Measurements from ENCODE around the gene AFAP1L2. TPM values are rescaled to one million over a fixed set of nuclear protein-coding genes. Genes with fewer than 3 reads are reported as not detected.

Gene AFAP1L2
- total RNA-seq, 1 donor from 2014 or later = 23.1 TPM

DNA sequence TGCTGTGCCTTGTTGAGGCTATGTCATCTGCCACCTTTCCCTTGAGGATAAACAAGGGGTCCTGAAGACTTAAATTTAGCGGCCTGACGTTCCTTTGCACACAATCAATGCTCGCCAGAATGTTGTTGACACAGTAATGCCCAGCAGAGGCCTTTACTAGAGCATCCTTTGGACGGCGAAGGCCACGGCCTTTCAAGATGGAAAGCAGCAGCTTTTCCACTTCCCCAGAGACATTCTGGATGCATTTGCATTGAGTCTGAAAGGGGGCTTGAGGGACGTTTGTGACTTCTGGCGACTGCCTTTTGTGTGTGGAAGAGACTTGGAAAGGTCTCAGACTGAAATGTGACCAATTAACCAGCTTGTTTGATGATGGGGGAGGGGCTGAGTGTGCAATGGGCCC, 112.8 kb downstream of the AFAP1L2 start:
- DNase-seq (ENCODE audit: low spot score) = no peak

DNA sequence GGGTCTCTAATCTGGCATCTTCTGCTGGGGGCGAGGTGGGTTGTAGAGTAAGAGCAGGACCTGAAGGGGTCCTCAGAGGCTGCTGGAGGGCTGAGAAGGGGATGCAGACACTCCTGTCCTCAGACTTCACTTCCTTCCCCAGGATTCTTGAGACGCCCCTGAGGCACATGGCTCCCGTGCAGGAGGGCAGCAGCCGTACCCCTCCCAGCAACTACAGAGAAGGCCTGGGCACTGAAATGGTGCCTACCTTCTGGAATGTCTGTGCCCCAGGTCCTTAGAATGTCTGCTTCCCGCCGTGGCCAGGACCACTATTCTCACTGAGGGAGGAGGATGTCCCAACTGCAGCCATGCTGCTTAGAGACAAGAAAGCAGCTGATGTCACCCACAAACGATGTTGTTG, 113.2 kb downstream of the AFAP1L2 start:
- no peak for DNase-seq (ENCODE audit: low spot score)

DNA sequence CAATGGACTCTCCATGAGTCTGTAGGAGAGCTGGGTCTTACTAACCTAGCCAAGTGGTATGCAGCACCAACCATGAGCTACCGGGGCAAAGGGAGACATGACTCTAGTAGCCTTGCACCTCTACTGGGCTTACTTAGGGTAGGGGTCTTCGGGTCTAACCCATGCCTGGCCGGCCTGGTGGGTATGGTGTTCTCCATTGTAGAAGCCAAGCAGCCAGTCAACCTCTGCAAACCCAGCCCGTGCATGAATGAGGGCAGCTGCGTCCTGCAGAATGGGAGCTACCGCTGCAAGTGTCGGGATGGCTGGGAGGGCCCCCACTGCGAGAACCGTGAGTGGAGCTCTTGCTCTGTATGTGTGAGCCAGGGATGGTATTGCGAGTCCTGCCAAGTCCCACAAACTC, 114.3 kb downstream of the AFAP1L2 start:
- no peak for DNase-seq (ENCODE audit: low spot score)

DNA sequence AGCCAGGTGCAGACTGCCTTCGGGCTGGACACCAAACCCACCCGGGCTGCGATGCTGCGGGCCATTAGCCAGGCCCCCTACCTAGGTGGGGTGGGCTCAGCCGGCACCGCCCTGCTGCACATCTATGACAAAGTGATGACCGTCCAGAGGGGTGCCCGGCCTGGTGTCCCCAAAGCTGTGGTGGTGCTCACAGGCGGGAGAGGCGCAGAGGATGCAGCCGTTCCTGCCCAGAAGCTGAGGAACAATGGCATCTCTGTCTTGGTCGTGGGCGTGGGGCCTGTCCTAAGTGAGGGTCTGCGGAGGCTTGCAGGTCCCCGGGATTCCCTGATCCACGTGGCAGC, 115.2 kb downstream of the AFAP1L2 start:
- DNase-seq (ENCODE audit: low spot score) = no peak

DNA sequence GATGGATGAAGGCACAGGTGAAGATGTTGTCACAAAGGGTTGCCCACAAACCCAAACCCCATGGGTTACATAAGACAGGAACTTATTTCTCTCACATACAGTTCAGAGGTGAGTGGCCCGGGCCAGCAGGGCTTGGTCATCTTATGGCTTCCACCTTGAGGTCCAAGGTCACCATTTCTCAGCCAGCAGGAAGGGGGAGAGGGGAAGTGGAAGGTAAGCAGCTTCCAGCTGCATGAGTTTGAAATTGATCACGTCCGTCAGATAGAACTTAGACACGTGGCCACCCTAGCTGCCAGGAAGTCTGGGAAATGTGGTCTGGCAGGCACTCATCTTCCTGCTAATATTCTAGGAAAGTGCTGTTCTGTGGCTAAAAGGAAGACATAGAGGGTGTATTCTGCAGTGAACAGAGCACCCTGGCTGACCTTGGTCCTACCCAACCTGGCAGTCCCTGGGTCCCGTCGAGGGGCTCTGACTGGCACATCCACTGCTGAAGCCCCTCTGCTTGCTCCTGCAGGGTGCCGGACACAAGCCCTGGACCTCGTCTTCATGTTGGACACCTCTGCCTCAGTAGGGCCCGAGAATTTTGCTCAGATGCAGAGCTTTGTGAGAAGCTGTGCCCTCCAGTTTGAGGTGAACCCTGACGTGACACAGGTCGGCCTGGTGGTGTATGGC, 115.7 kb downstream of the AFAP1L2 start:
- DNase-seq (ENCODE audit: low spot score) = no peak

DNA sequence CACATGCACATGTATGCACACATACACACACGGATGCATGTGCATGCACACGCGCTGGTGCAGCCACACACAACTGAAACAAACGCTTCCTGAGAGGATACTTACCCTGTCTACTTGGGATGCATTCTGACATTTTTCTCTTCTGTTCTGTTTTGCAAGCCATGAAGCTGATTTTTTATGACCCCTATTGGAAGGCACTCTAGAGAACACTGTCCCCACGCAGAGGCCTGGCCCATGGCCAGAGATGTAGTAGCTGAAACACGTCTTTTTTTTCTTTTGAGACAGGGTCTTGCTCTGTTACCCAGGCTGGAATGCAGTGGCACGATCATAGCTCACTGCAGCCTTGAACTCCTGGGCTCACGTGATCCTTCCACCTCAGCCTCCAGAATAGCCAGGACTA, 117.4 kb downstream of the AFAP1L2 start:
- no peak for DNase-seq (ENCODE audit: low spot score)

DNA sequence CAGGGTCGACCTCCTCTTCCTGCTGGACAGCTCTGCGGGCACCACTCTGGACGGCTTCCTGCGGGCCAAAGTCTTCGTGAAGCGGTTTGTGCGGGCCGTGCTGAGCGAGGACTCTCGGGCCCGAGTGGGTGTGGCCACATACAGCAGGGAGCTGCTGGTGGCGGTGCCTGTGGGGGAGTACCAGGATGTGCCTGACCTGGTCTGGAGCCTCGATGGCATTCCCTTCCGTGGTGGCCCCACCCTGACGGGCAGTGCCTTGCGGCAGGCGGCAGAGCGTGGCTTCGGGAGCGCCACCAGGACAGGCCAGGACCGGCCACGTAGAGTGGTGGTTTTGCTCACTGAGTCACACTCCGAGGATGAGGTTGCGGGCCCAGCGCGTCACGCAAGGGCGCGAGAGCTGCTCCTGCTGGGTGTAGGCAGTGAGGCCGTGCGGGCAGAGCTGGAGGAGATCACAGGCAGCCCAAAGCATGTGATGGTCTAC, 118.3 kb downstream of the AFAP1L2 start:
- no peak for DNase-seq (ENCODE audit: low spot score)

DNA sequence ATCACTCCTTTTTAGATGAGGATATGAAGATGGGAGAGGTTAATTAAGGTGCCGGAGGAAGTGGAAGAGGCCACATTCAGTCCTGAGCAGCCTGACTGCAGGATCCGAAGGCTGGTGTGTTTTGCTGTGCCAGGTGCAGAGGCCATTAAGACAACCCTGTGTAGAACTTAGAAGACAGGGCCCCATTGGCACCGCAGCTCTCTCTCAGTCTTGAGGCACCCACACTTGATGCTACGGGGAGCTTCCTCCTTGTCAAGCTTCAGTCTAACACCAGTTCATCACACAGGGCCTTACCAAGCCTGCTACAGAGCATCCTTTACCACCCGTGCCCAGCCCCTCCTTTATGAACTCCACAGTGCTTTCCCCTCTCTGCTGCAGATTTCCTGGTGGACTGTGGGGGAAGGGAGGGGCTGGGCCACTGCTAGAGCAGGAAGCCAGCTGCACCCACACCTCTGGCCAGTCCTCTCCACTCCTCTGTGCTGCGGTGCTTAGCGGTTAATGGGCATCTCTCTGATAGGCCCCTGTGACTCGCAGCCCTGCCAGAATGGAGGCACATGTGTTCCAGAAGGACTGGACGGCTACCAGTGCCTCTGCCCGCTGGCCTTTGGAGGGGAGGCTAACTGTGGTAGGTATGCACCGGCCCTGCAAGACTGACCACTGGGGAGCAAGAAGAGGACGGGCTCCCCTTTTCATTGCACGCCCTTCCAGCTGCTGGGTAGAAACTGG, 119.8 kb downstream of the AFAP1L2 start:
- no peak for DNase-seq (ENCODE audit: low spot score)

DNA sequence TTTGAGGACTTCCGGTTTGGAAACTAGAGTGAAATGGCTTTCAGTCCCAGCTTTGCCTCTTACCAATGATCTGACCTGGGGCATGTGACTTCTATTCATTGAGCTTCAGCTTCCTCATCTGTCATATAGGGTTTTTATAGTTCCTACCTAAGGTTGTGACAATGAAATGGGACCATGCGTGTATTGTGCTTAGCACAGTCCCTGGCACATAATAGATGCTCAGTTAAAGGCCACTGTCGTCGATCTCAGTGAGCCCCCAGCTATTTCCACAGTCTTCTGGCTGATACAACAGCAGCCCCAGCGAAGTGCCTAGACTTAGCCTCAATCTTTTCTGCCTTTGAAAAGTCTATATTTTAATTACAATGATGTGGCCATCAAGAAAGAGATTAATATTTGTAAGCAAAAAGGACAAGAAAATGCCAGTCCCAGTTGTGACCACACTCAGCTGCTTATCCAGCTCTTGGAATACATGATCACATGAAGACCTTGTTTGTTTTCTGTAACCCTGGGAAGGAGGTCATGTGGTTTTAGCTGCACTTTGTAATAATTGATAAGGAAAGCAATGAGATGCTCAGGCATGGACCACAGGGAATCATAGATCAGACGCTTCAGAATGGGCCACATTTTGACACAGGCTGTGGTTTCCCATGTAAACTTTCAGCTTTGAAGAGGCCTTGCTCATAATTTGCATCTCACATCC, 120.6 kb downstream of the AFAP1L2 start:
- DNase-seq (ENCODE audit: low spot score) = no peak

DNA sequence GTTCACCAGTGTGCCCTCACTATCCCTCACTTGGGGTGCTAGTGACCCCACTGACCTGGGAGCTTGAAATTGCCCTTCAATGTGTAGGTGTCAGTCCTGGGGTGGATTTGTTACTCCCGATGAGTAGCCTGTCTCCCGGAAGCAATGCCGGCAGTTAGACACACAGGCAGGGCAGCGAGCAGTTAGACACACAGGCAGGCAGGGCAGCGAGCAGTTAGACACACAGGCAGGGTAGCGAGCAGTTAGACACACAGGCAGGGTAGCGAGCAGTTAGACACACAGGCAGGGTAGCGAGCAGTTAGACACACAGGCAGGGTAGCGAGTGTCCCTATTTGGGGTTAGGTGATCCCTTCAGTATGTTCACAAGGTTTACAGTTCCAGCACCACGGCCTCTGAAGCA, 121.2 kb downstream of the AFAP1L2 start:
- no peak for DNase-seq (ENCODE audit: low spot score)

DNA sequence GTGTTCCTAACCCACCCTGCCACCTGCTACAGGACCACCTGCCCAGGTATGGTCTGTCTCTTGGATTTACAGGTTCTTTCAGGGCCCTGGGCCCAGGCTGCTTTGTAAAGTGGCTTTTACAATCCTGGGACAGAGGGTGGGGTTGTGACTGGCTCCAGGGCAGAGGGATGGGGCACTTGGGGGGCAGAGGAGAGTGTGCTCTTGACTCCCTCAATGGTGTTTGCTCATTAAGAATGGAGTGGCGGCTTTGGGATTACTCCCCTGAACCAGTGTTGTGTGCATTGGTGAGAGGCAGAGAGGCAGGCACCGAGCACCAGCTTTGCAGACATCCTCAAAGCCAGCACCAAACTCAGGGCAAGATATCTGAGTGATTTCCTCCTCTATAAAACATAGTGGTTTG, 121.8 kb downstream of the AFAP1L2 start:
- DNase-seq (ENCODE audit: low spot score) = no peak

DNA sequence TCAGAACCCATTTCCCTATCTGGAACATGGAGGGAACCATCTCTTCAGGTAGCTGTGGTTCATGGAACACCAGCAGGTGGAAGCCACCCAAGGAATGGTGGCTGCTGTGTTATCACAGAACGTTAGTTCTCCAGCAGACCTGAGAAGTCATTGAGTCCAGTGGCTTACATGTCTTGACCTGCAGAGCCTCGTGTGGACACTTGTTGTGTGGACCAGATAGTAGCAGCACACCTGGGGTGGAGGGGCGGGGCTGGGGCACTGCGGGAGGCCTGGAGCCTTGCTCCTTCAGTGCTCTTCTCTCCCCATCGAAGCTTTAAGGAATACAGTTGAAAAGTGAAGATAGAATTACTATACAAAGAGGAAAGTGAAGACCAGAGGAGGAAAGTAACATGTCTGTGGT, 122.8 kb downstream of the AFAP1L2 start:
- no peak for DNase-seq (ENCODE audit: low spot score)

DNA sequence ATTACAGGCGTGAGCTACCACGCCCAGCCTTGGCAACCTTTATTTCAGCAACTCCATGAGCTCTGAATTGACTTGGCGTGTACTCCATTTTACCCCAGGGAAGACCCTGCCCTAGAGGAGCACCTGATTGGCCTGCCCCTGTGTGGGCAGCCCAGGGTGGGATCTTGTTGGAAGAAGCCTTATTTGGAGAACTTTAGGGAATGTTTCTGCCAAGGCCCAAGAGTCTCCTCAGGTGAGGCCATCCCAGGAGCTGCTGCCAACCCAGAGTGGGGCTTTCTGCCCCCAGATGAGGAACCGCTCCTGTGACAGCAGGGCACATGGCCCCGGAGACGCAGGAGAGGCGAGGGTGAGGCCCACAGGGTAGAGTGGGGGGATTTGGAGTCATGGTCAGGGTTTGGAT, 123.3 kb downstream of the AFAP1L2 start:
- DNase-seq (ENCODE audit: low spot score) = no peak

DNA sequence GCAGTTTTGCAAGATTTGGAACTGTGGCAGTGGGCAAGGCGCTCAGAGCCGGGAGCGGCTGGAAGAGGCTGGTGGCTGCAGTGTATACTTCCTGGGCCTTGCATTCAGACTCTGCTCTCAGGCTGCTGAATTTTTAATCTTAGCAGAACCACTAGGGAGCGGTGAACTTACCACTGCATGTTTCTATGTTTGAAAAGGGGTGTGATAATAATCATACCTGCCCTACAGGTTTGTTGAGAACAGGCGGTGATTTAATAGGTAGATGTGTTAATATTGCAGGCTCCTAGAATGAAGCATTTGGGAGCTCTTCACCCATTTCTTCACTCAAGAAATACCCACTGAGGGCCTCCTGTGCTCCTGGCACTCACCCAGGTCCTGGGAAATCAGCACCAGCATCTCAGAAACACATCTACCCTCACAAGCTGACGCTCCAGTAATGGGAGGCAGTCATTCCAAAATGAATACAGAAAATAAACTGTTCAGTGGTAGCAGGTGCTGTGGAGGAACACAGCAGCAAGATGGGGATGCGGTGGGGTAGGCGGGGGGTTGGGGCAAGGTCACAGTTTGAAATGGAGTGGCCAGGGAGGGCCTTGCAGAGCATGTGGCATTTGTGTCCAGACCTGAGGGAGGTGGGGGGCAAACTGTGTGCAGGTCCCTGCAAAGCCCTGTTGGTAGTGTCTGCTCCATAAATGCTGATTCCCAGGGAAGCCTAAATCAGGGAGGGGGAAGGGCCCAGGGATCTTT, 124.2 kb downstream of the AFAP1L2 start:
- DNase-seq (ENCODE audit: low spot score) = peak; percentile 48

DNA sequence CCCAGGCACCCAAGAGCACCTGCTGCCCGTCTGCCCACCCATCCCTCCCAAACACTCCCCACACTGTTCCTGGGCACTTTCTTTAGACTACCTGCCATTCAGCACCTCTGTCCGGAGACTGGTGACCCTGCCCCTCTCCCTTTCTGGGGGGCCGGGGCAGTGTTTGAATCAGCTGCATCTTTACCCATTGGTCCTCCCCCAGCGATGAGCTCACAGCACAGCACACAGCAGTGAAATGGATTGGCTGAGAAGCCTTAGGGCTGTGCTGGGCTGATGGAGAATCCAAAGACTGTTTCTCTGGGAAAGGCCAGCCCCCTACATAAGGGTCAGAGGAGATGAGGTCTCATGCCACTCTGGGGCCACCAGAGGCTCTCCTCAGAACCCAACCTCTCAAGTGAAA, 125.0 kb downstream of the AFAP1L2 start:
- no peak for DNase-seq (ENCODE audit: low spot score)

DNA sequence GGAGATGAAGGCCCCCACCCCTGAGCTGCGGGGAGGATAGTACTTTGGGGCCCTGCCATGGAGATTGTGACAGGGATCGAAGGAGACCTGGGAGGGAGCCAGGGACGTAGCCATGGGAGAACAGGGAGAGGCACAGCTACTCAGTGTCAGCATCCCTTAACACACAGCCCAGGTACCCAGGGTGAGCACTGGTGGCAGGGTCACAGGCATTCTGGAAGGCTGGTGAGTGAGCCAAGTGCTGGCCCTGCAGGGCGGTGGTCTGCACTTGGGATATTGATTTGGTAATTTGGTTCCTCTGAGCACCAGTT, 125.5 kb downstream of the AFAP1L2 start:
- no peak for DNase-seq (ENCODE audit: low spot score)

DNA sequence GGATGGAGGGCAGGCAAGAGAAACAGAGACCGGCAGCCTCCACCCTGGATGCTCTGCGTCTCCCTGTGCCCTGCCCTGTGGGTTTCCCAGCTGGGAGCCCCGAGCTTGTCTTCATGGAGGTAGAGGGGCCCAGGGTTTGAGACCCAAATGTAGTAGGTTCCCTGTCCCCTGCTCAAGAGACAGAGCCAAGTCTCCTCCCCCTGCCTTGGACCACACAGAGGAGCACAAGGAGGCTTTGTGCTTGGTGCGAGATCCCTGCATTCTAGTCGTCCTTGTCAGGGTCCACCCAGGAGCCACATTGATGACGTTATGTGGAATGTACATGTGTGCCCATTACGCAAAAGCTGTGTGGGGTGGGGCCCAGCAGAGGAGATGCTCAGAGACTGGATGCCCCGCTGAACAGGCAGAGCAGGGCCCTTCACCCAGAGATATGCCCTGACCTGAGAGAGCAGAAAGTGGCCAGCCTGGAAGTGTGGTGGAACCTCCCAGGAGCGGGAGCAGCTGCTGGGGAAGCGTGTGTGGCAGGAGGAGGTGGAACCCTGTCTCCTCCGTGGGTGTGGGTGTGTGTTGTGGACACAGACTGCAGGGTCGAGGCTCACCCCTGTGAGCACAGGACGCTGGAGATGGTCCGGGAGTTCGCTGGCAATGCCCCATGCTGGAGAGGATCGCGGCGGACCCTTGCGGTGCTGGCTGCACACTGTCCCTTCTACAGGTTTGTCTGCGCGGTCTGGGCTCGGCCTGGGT, 126.0 kb downstream of the AFAP1L2 start:
- no peak for DNase-seq (ENCODE audit: low spot score)

DNA sequence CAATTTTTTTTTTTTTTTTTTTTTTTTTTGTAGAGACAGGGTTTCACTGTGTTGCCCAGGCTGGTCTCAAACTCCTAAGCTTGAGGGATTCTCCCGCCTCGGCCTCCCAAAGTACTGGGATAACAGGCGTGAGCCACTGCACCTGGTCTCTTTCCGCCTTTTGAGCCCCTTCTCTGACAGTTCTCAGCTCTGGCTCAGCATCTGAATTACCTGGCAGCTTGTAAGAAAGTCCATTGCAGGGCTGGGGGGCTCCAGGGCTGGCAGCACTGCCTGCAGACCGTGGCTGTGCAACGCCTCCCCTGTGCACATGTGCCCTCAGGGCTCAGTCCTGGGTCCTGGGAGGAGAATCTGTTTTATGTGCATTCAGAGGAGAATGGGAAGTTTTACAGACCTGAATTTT, 127.6 kb downstream of the AFAP1L2 start:
- DNase-seq (ENCODE audit: low spot score) = no peak

DNA sequence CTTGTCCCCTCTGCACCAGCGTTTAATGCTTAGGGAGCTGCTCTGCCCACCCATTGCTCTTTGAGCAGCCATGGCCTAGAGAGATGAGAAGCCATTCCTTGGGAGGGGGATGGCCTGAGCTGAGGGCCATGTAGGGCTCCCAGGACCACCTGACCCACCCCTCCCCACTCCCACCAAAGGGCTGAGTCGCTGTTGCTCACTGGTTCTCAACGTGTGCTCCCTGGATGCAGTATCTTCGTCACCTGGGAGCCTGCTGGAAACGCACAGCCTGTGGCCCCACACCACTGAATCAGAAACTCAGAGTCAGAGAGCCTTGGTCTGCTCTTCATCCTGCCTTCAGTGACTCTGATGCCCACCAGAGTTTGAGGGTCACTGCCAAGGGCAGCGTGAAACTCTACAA, 128.2 kb downstream of the AFAP1L2 start:
- DNase-seq (ENCODE audit: low spot score) = no peak

DNA sequence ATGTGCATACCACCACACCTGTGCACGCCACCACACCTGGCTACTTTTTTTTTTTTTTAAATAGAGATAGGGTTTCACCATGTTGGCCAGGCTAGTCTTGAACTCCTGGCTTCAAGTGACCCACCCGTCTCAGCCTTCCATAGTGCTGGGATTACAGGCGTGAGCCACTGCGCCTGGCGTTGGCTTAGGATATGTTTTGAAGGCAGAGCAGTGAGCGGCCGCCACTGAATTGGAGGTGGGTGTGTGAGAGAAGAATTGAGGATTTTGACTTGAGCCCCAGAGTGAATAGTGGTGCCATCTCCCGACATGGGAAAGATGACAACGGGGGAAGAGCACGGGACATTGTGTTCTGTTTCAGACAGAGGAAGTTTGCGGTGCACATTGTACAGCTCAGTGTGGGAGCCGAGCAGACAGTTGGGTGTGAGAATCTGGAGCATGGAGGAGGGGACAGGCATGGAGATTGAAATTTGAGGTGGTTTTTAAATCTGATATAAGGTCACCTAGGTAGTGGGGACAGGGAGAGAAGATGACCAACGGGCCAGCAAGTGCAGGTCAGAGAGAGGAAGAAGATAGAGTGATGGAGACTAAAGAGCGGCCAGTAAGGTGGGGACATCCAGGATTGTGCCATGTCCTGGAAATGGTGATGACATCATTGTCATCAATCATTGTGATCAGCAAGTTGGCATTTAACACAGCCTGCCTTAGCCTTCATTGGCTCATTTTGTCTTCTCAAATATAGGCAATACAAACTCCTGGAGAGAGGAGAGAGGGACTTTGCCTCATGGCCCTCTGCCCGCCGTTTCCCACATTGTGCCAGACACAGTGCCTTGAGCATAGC, 129.5 kb downstream of the AFAP1L2 start:
- no peak for DNase-seq (ENCODE audit: low spot score)

DNA sequence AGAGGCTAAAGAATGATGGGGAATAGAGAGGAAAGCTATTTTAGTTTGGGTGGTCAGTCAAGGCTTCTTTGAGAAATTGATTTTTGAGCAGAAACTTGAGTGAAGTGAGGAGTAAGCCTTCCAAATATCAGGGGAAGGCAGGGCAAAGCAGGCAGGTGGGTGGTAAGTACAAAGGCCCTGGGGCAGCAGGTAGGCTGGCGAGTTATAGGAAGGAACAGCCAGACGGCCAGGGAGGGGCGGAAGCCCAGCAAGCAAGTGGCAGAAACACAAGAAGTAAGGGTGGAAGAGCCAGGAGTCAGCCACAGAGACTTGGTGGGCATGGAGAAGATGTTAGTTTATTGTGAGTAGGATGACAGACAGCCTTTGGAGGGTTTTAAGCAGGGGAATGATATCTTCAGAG, 130.4 kb downstream of the AFAP1L2 start:
- DNase-seq (ENCODE audit: low spot score) = no peak

Data from umbilical cord (tissue), 2 donors.